ENCODE measurements around the gene ABCE1.

DNA sequence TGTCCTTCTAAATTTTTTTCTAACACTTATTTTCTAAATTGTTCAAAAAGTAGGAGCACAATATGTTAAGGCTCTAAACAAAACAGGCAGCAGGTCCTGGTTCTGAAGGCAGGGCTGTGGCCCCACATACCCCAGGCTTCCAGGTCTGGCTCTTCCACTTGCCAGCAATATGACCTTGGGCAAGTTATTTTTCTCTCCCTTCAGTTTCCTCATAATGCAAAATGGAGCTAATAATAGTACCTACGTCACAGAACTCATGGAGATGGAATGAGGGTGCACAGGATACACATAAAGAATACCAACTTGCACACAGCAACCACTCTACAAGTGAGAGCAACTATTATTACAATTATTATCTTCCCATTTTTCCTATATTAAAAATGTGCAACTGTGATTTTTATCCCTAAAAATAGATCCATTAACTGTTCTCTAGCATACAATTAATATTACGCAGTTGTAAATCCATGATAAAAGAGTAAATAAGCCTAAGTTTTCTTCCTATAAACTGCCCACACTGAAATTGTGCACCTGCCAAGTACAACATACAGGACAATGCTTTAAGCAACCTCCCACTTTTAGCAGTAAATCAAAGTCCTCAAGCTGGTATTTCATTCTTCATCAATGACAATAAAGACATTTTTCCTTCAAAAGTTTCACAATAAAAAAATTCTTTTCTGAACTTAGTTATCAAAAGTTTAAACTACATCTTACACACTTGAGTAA, 55.2 kb downstream of the ABCE1 start:
- TF ChIP-seq, protein P1, sequence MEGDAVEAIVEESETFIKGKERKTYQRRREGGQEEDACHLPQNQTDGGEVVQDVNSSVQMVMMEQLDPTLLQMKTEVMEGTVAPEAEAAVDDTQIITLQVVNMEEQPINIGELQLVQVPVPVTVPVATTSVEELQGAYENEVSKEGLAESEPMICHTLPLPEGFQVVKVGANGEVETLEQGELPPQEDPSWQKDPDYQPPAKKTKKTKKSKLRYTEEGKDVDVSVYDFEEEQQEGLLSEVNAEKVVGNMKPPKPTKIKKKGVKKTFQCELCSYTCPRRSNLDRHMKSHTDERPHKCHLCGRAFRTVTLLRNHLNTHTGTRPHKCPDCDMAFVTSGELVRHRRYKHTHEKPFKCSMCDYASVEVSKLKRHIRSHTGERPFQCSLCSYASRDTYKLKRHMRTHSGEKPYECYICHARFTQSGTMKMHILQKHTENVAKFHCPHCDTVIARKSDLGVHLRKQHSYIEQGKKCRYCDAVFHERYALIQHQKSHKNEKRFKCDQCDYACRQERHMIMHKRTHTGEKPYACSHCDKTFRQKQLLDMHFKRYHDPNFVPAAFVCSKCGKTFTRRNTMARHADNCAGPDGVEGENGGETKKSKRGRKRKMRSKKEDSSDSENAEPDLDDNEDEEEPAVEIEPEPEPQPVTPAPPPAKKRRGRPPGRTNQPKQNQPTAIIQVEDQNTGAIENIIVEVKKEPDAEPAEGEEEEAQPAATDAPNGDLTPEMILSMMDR (IDR thresholded peaks at IDR 0.05) = no peak
- TF ChIP-seq TCF7L2 (IDR thresholded peaks at IDR 0.05; ENCODE audit: low read depth, low read length) (no peak), POLR2AphosphoS5 (IDR thresholded peaks at IDR 0.05; ENCODE audit: low read depth, low read length) (no peak), SIN3A (IDR thresholded peaks at IDR 0.05; ENCODE audit: borderline replicate concordance, insufficient read depth, low read depth, low read length) (no peak)
- TF ChIP-seq, protein P2, sequence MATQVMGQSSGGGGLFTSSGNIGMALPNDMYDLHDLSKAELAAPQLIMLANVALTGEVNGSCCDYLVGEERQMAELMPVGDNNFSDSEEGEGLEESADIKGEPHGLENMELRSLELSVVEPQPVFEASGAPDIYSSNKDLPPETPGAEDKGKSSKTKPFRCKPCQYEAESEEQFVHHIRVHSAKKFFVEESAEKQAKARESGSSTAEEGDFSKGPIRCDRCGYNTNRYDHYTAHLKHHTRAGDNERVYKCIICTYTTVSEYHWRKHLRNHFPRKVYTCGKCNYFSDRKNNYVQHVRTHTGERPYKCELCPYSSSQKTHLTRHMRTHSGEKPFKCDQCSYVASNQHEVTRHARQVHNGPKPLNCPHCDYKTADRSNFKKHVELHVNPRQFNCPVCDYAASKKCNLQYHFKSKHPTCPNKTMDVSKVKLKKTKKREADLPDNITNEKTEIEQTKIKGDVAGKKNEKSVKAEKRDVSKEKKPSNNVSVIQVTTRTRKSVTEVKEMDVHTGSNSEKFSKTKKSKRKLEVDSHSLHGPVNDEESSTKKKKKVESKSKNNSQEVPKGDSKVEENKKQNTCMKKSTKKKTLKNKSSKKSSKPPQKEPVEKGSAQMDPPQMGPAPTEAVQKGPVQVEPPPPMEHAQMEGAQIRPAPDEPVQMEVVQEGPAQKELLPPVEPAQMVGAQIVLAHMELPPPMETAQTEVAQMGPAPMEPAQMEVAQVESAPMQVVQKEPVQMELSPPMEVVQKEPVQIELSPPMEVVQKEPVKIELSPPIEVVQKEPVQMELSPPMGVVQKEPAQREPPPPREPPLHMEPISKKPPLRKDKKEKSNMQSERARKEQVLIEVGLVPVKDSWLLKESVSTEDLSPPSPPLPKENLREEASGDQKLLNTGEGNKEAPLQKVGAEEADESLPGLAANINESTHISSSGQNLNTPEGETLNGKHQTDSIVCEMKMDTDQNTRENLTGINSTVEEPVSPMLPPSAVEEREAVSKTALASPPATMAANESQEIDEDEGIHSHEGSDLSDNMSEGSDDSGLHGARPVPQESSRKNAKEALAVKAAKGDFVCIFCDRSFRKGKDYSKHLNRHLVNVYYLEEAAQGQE (IDR thresholded peaks at IDR 0.05; ENCODE audit: insufficient read depth in 1 of 2, low read depth in 2 of 2, low read length in 1 of 2) = no peak

Measured in Panc1 (cell line).